ENCODE measurements around the gene SRP68. TPM values are rescaled to one million over a fixed set of nuclear protein-coding genes. Genes with fewer than 3 reads are reported as not detected.

Gene SRP68
- total RNA-seq, 4 donors from 2014 or later, result 25.1 to 117 (median 65.0) TPM

Small RNAs within 50 kb of the gene (microRNA-seq; reads per million reads assigned to microRNA genes)
- not detected for gene MIR6868 (ENCODE audit: borderline microRNAs expressed, borderline replicate concordance)

Small RNAs within 50 kb of the gene (small RNA-seq; reads per million reads assigned to genes)
- gene MIR6868, result not detected

Other genes starting within 250 kb of the SRP68 start
- gene UNC13D, start 228.1 kb downstream of the SRP68 start, total RNA-seq, result 10 to 100 TPM in 2 of 4 donors, 1 to 10 TPM in 2; 1.2 to 32.7 (median 11.8) TPM
- 100 to 1,000 TPM in 1 of 4 donors, 10 to 100 TPM in 3; 19.7 to 115 (median 34.5) TPM for gene WBP2, start 217.2 kb downstream of the SRP68 start, total RNA-seq
- 10 to 100 TPM in 3 of 4 donors, 1 to 10 TPM in 1; 6.8 to 70.1 (median 19.0) TPM for gene TRIM47, start 193.9 kb downstream of the SRP68 start, total RNA-seq
- 10 to 100 TPM; 20.0 to 36.9 (median 30.1) TPM for gene TRIM65, start 175.6 kb downstream of the SRP68 start, total RNA-seq
- 10 to 100 TPM; 32.3 to 99.8 (median 47.8) TPM for gene MRPL38, start 167.6 kb downstream of the SRP68 start, total RNA-seq
- 10 to 100 TPM; 11.0 to 16.5 (median 14.2) TPM for gene FBF1, start 131.5 kb downstream of the SRP68 start, total RNA-seq
- gene ACOX1, start 93.4 kb downstream of the SRP68 start, total RNA-seq, result 10 to 100 TPM; 11.2 to 70.0 (median 42.0) TPM
- gene TEN1, start 93.3 kb downstream of the SRP68 start, total RNA-seq, result 10 to 100 TPM in 3 of 4 donors, 1 to 10 TPM in 1; 3.1 to 17.2 (median 15.0) TPM
- 10 to 100 TPM in 1 of 4 donors, 1 to 10 TPM in 2, not detected in 1; 8.5 to 10.8 (median 9.6) TPM for gene CDK3, start 71.7 kb downstream of the SRP68 start, total RNA-seq
- 1 to 10 TPM in 3 of 4 donors, under 1 TPM in 1; 0.59 to 3.7 (median 2.8) TPM for gene EVPL, start 45.2 kb downstream of the SRP68 start, total RNA-seq
- not detected for gene GALR2, start 2.3 kb upstream of the SRP68 start, total RNA-seq
- not detected for gene ZACN, start 6.7 kb upstream of the SRP68 start, total RNA-seq
- gene EXOC7, start 31.3 kb upstream of the SRP68 start, total RNA-seq, result 100 to 1,000 TPM in 3 of 4 donors, 10 to 100 TPM in 1; 34.7 to 118 (median 109) TPM
- gene FOXJ1, start 68.7 kb upstream of the SRP68 start, total RNA-seq, result 10 to 100 TPM in 1 of 4 donors, 1 to 10 TPM in 1, under 1 TPM in 2; 0.51 to 14.0 (median 1.0) TPM
- gene RNF157, start 168.0 kb upstream of the SRP68 start, total RNA-seq, result 1 to 10 TPM in 3 of 4 donors, under 1 TPM in 1; 0.77 to 5.7 (median 1.7) TPM
- 10 to 100 TPM in 2 of 4 donors, 1 to 10 TPM in 2; 2.0 to 17.4 (median 9.2) TPM for gene UBALD2, start 192.8 kb upstream of the SRP68 start, total RNA-seq
- gene QRICH2, start 235.8 kb upstream of the SRP68 start, total RNA-seq, result 1 to 10 TPM in 3 of 4 donors, under 1 TPM in 1; under 0.01 to 7.2 (median 4.4) TPM